NCI-H2081 treated with DMSO at 0.1 percent for 48 hours (cell line): ENCODE data around the gene PLEKHH1.

Experiments used
- DNase-seq: peaks from one replicate; lab custom pipeline; 2025; lab: John Stamatoyannopoulos, UW

PLEKHH1 gene

GRCh38 chr14:67566908-67567307 is 33.8 kb downstream of the PLEKHH1 start:
- DNase-seq: no peak

- DNase-seq: no peak
Observed at GRCh38 chr14:67567654-67568053, 34.6 kb downstream of the PLEKHH1 start.

- DNase-seq: no peak
Observed at GRCh38 chr14:67569011-67569650, 36.0 kb downstream of the PLEKHH1 start.

GRCh38 chr14:67569651-67570290 is 36.7 kb downstream of the PLEKHH1 start:
- no peak for DNase-seq

GRCh38 chr14:67570453-67570852 is 37.4 kb downstream of the PLEKHH1 start:
- no peak for DNase-seq

GRCh38 chr14:67571275-67571990 is 38.3 kb downstream of the PLEKHH1 start:
- no peak for DNase-seq

- DNase-seq: no peak
Observed at GRCh38 chr14:67571991-67572323, 38.9 kb downstream of the PLEKHH1 start.

GRCh38 chr14:67572608-67573007 is 39.5 kb downstream of the PLEKHH1 start:
- no peak for DNase-seq

GRCh38 chr14:67573228-67574010 is 40.3 kb downstream of the PLEKHH1 start:
- DNase-seq: no peak

- no peak for DNase-seq
Observed at GRCh38 chr14:67574156-67574555, 41.1 kb downstream of the PLEKHH1 start.

GRCh38 chr14:67574806-67575205 is 41.7 kb downstream of the PLEKHH1 start:
- no peak for DNase-seq

- no peak for DNase-seq
Observed at GRCh38 chr14:67575684-67576083, 42.6 kb downstream of the PLEKHH1 start.

- no peak for DNase-seq
Observed at GRCh38 chr14:67576216-67576955, 43.3 kb downstream of the PLEKHH1 start.

- DNase-seq: no peak
Observed at GRCh38 chr14:67577181-67577808, 44.2 kb downstream of the PLEKHH1 start.

- DNase-seq: no peak
Observed at GRCh38 chr14:67577909-67578749, 45.0 kb downstream of the PLEKHH1 start.

GRCh38 chr14:67579040-67579439 is 46.0 kb downstream of the PLEKHH1 start:
- DNase-seq: no peak

- DNase-seq: no peak
Observed at GRCh38 chr14:67579636-67580035, 46.5 kb downstream of the PLEKHH1 start.

GRCh38 chr14:67580336-67581171 is 47.5 kb downstream of the PLEKHH1 start:
- DNase-seq: no peak

GRCh38 chr14:67581643-67582042 is 48.6 kb downstream of the PLEKHH1 start:
- DNase-seq: no peak

GRCh38 chr14:67582061-67582460 is 49.0 kb downstream of the PLEKHH1 start:
- no peak for DNase-seq
